ENCODE data around the gene ANG.
"Not testable (repeated sequence)": the region's sequence is repeated elsewhere in the genome, so short reads cannot be mapped to it uniquely, and the experiment has no call there.

The ANG gene

GRCh38 chr14:20688167-20688839 is at the start of gene ANG:
TSS of gene ANG (plus strand) at chr14:20688764. CDS start at chr14:20693565, 4,801 bp downstream.
- no peak for DNase-seq

DNA sequence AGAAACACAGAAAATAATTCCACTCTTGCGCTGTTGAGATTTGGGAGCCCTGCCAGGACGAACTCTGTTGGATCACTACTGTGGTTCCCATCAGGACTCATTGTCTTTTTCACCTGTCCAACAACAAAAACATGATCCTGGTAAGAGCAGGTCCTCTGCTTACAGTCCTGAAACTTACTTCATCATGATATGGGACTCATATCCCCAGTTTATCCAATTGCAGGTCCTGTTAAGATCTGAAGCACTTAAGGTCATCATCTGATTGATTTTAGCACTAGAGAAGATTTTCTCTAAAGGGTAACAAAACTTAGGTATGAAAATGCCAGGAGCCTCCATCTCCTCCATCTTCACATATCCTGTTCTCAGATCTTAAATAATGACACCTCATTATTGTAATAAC is 47.0 kb upstream of the ANG start, which contains the start of gene OR6S1:
Gene OR6S1 (minus strand): TSS at position 101 of the 400 bp plus-strand sequence. CDS start 0 bp downstream, at position 101.
- DNase-seq = no peak

GRCh38 chr14:20642182-20642581 is 46.4 kb upstream of the ANG start:
- DNase-seq = no peak

- not testable (repeated sequence) for DNase-seq
Measured at GRCh38 chr14:20642755-20643154, 45.8 kb upstream of the ANG start.

- DNase-seq = no peak
Measured at GRCh38 chr14:20644520-20644919, 44.0 kb upstream of the ANG start.

DNA sequence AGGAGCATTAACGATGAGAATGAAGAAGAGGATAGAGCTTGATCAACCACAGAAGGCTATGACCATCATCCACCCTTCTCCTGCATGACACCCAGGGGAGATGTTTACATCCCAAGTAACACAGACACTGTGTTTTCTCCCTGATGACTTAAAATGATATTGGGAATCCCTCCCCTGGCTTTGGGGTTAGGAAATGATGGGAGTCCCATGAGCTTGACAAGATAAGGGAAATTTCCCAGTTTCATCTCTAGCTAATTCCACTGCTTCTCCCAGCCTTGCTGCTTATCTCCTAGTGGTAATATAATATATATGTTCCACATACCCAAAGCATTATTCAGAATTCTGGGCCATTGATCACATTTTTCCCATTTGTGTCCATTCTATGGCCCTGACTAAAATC is 43.1 kb upstream of the ANG start:
- DNase-seq = no peak

GRCh38 chr14:20652996-20653975 is 35.3 kb upstream of the ANG start:
- no peak for DNase-seq

- DNase-seq = no peak
Measured at GRCh38 chr14:20655851-20656250, 32.7 kb upstream of the ANG start.

DNA sequence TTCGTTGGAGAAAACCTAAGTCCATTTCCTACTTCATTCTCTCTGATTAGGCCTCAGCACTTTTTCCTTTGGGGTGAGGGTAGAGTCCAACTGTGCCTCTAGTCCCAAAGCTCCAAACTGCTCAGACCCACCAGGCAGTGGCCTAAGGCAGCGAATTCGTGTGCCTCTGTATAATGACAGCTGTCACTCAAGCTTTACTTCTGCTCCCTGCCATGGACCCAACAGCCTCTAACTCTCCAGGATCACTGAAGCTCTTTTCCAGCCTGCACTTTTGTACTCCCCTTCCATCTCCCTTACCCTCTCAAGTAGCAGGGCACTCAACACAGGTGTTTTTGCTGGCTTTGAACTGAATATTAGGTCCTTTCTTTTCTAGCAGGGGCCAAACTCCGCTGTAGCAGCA is 32.3 kb upstream of the ANG start:
- DNase-seq = no peak

DNA sequence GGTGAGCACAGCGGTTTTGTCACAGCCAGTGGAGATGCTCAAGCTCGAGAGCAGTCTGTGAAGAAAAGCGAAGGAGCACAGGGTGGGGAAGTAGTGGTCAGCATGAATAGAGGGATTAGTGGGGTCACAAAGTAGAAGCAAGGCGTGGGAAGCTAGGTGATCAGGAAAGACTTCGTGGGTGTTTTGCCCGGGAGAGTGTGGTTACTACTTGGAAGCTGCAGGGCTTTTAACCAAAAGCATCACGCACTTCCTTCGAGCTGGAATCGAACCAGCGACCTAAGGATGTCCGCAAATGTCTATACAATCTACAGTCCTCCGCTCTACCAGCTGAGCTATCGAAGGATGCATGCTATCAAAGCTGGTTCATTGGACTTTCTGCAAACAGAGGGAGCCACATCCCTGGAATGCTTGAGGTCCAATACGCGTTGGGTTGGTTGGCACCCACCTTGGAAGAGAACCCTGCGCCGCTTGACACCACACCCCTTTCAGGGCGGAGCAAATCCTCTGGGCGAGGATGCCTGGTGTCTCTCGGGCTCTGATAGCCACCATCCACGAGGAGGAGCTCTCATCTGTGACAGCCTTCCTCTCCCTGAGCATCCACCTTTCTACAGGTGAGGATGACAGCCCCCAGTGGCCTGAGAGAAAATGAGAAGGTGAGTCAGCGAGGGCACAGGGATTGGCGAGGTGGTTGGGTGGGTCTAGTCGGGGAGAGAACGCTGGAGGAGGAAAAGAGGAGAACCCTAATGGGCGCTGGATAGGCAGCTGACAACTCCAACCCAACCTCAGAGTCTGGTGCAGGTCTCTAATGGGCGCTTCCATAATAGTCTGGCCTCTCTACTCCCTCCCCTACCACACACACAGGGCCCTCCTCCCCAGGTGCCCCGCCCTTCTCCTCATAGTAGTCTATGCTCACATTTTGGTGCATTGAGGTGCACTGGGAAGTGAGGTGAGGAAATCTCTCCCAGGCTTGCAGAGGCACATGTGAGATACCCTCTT is 31.1 kb upstream of the ANG start:
- no peak for DNase-seq

DNA sequence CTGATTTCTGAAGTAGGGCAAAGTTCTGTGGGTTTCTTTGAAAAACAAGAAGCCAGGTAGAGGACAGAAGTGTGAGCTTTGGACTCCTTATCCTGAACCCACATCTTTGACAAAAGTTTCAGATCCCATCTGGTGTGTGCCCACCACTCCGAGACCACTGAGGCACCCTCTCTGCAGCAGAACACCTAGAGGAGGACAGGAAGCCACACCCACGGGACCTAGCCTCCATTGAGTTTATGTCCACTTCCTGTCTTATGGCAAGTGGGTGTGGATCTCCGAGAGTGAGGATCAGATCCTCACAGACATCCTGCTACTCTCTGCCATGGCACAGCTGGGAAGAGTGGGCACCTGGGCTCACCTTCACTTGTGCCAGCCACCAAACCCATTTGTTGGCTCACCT is 30.3 kb upstream of the ANG start:
- DNase-seq = no peak

GRCh38 chr14:20659336-20659735 is 29.2 kb upstream of the ANG start:
- DNase-seq = no peak

- no peak for DNase-seq
Measured at GRCh38 chr14:20659813-20660395, 28.7 kb upstream of the ANG start.

DNA sequence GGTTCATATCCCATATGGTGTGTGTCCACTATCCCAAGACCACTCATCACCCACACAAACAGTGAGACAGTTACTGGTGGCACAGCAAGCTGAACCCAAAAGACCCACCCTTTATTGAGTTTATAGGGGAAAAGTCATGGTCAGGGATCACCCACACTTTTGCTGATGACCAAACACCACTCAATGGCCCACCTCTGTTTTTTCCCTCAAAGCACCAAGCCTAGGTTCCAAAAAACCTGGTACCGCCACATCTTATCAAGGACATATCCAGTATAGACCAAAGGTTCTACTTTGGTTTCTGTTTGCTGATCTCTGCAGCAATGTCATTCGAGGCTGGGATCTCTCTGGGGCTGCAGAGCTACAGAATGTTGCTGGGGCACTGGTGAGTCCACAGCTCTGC is 27.4 kb upstream of the ANG start:
- no peak for DNase-seq

- no peak for DNase-seq
Measured at GRCh38 chr14:20662968-20663732, 25.4 kb upstream of the ANG start.

- DNase-seq = not testable (repeated sequence)
Measured at GRCh38 chr14:20666400-20666961, 22.1 kb upstream of the ANG start.

- no peak for DNase-seq
Measured at GRCh38 chr14:20667957-20668356, 20.6 kb upstream of the ANG start.

DNA sequence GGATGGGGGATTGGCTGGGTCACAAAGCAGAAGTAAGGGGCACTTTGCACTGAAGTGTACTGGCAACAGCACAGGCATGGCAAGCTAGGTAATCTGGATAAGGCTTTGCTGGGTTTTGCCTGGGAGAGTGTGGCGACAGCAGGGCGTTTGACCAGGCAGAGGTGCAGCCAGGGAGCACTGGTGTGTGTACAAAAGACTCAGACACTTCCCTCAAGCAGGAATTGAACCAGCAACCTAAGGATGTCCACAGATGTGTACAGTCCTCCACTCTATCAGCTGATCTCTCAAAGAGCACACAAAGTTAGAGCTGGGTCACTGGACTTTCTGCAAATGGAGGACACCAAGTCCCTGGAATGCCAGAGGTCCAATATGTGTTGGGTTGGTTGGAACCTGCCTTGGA is 19.6 kb upstream of the ANG start:
- no peak for DNase-seq

DNA sequence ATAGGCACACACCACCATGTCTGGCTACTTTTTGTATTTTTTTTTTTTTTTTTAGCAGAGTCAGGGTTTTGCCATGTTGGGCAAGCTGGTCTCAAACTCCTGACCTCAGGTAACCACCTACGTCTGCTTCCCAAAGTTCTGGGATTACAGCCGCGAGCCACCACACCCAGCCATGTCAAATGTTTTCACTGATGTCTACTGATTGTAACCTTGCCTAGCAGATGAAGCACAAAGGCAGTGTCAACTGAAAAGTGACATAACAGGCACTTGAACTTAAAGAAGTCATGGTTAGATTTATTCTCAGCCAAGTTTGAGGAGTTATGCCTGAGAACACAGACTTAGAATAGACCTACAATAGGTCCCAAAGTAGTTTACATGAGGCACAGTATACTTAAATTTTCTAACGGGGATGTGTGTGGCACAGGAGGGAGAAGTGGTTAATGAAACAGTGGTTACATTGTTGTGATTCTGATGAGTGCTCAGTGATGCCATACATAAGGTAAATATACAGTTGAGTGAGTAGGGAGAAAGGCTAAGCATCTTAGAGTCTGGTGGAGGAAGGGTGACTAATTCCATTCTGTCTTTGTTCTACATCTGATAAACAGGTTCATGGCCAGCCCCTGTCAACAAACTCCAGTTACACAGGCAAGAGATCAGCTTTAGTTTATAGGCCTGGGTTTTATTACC is 16.8 kb upstream of the ANG start:
- DNase-seq = no peak

DNA sequence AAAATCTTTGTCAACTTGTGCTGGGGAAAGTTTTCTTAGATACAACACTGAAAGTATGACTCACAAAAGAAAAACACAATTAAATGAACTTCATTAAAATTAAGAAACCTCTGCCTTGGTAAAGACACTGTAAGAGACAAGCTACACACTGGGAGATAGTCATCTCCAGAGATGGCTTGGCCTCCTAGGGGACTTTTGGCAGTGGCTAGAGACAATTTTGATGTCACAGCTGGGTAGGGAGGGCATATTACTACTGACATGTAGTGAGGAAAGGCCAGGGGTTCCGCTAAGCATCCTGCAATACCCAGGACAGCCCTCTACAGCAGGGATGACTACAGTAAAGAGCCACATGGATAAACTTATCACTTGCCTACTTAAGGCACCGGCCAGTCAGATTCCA is 12.9 kb upstream of the ANG start:
- no peak for DNase-seq

DNA sequence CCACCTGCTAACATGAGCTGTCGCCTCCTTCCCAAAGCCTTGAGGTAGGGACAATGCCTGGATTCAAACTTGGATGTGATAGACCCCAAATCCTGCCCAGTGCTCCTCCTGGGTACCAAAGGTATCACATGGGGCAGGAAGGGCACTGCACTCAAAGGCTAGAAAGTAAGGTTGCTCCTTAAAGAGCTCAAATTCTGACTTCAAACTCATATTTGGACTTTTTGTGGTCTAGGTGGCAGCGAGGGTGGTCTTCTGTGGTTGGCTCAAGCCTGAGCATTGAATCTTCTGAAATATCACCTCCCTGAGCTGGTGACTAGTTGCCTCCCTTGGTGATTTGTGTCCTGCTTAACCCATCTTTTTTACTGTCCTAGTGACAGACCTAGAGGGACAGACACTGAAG is 12.5 kb upstream of the ANG start:
- no peak for DNase-seq

Measured in NCI-H510A (cell line).